ENCODE results near the gene CCN5.

DNA sequence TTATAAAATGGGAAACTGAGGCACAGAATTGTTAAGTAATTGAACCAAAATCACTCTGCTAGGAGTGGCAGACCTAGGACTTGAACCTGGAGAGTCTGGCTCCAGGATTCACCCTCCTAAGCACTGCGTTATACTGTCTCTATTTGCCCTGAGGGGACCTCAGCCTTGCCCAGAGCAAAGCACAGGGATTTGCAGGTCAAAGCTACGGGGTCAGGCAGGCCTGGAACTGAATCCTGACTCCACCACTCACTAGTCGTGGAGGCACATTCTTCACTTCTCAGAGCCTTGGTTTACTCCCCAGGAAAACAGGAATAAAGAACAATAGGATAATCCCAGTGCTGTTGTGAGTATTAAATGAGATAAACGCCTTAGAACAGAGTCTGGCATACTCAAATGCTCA is 49.9 kb downstream of the CCN5 start:
- TF ChIP-seq, protein P1, sequence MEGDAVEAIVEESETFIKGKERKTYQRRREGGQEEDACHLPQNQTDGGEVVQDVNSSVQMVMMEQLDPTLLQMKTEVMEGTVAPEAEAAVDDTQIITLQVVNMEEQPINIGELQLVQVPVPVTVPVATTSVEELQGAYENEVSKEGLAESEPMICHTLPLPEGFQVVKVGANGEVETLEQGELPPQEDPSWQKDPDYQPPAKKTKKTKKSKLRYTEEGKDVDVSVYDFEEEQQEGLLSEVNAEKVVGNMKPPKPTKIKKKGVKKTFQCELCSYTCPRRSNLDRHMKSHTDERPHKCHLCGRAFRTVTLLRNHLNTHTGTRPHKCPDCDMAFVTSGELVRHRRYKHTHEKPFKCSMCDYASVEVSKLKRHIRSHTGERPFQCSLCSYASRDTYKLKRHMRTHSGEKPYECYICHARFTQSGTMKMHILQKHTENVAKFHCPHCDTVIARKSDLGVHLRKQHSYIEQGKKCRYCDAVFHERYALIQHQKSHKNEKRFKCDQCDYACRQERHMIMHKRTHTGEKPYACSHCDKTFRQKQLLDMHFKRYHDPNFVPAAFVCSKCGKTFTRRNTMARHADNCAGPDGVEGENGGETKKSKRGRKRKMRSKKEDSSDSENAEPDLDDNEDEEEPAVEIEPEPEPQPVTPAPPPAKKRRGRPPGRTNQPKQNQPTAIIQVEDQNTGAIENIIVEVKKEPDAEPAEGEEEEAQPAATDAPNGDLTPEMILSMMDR (IDR thresholded peaks at IDR 0.05; ENCODE audit: insufficient read depth, low read length, poor library complexity, severe bottlenecking), result no peak
- no peak for TF ChIP-seq EZH2phosphoT487 (conservative IDR thresholded peaks at IDR 0.05; ENCODE audit: low read length)
